Mucosa of stomach (tissue), 1 donor: ENCODE results near the gene NUB1.

ENCODE experiments used
- H3K27me3 ChIP-seq: one replicate; pipeline ENCODE4 v1.7.0; 2013; ENCODE audit warnings: mild to moderate bottlenecking, low read length; ENCODE audit not compliant: control insufficient read depth, insufficient read depth
- H3K36me3 ChIP-seq: one replicate; pipeline ENCODE4 v1.7.0; 2013; ENCODE audit warnings: low read length; ENCODE audit not compliant: control insufficient read depth, insufficient read depth
- H3K4me1 ChIP-seq: one replicate; pipeline ENCODE4 v1.7.0; 2013; ENCODE audit warnings: mild to moderate bottlenecking, low read length; ENCODE audit not compliant: control insufficient read depth, insufficient read depth
- H3K4me3 ChIP-seq: one replicate; pipeline ENCODE4 v1.7.0; 2013; ENCODE audit warnings: low read length
- H3K9ac ChIP-seq: one replicate; pipeline ENCODE4 v1.7.0; 2013; ENCODE audit warnings: mild to moderate bottlenecking, low read length, moderate library complexity
- H3K9me3 ChIP-seq: one replicate; pipeline ENCODE4 v1.7.0; 2013; ENCODE audit warnings: mild to moderate bottlenecking, low read length, moderate library complexity; ENCODE audit not compliant: control insufficient read depth
- donor health status: Pancreatic carcinoma.

NUB1 gene

GRCh38 chr7:151416941-151417315 lies 75.3 kb downstream of the NUB1 start:
- Histone ChIP-seq H3K9me3 (no peaks in the 10 kb centered on the region), H3K4me1 (no peaks in the 10 kb centered on the region), H3K4me3 (no peak overlapping the region), H3K36me3 (no peaks in the 10 kb centered on the region), H3K9ac (no peak overlapping the region), H3K27me3 (peaks cover 4% of the 10 kb centered on the region)

GRCh38 chr7:151420144-151420543 lies 78.5 kb downstream of the NUB1 start:
- H3K4me1 ChIP-seq = peaks cover 4% of the 10 kb centered on the region
- no peaks in the 10 kb centered on the region for H3K36me3 ChIP-seq
- H3K9ac ChIP-seq = no peak overlapping the region
- H3K27me3 ChIP-seq = no peaks in the 10 kb centered on the region
- no peak overlapping the region for H3K4me3 ChIP-seq
- H3K9me3 ChIP-seq = no peaks in the 10 kb centered on the region

GRCh38 chr7:151422212-151422611 lies 80.6 kb downstream of the NUB1 start:
- Histone ChIP-seq H3K27me3 (no peaks in the 10 kb centered on the region), H3K4me1 (peaks cover 10% of the 10 kb centered on the region), H3K9ac (no peak overlapping the region), H3K4me3 (no peak overlapping the region), H3K9me3 (no peaks in the 10 kb centered on the region), H3K36me3 (no peaks in the 10 kb centered on the region)

GRCh38 chr7:151423226-151423625 lies 81.6 kb downstream of the NUB1 start:
- H3K9me3 ChIP-seq = no peaks in the 10 kb centered on the region
- no peaks in the 10 kb centered on the region for H3K27me3 ChIP-seq
- peaks cover 10% of the 10 kb centered on the region for H3K4me1 ChIP-seq
- no peak overlapping the region for H3K9ac ChIP-seq
- H3K36me3 ChIP-seq = no peaks in the 10 kb centered on the region
- H3K4me3 ChIP-seq = no peak overlapping the region

GRCh38 chr7:151423936-151424335 lies 82.3 kb downstream of the NUB1 start:
- no peak overlapping the region for H3K4me3 ChIP-seq
- no peak overlapping the region for H3K9ac ChIP-seq
- peaks cover 11% of the 10 kb centered on the region for H3K4me1 ChIP-seq
- no peaks in the 10 kb centered on the region for H3K9me3 ChIP-seq
- H3K27me3 ChIP-seq = no peaks in the 10 kb centered on the region
- H3K36me3 ChIP-seq = no peaks in the 10 kb centered on the region

GRCh38 chr7:151424799-151425198 lies 83.2 kb downstream of the NUB1 start:
- peaks cover 20% of the 10 kb centered on the region for H3K4me1 ChIP-seq
- H3K27me3 ChIP-seq = no peaks in the 10 kb centered on the region
- no peaks in the 10 kb centered on the region for H3K36me3 ChIP-seq
- H3K9me3 ChIP-seq = no peaks in the 10 kb centered on the region
- H3K9ac ChIP-seq = no peak overlapping the region
- no peak overlapping the region for H3K4me3 ChIP-seq

GRCh38 chr7:151425670-151426440 lies 84.2 kb downstream of the NUB1 start:
- Histone ChIP-seq H3K9ac (no peak overlapping the region), H3K27me3 (no peaks in the 10 kb centered on the region), H3K36me3 (no peaks in the 10 kb centered on the region), H3K4me3 (no peak overlapping the region), H3K4me1 (peaks cover 25% of the 10 kb centered on the region), H3K9me3 (no peaks in the 10 kb centered on the region)

GRCh38 chr7:151426441-151426903 lies 84.9 kb downstream of the NUB1 start:
- H3K9me3 ChIP-seq = no peaks in the 10 kb centered on the region
- no peak overlapping the region for H3K9ac ChIP-seq
- H3K4me3 ChIP-seq = no peak overlapping the region
- no peaks in the 10 kb centered on the region for H3K27me3 ChIP-seq
- peaks cover 25% of the 10 kb centered on the region for H3K4me1 ChIP-seq
- H3K36me3 ChIP-seq = no peaks in the 10 kb centered on the region

GRCh38 chr7:151426904-151427704 lies 85.5 kb downstream of the NUB1 start:
- H3K9ac ChIP-seq = no peak overlapping the region

GRCh38 chr7:151427705-151428377 lies 86.2 kb downstream of the NUB1 start:
- no peaks in the 10 kb centered on the region for H3K27me3 ChIP-seq
- H3K9ac ChIP-seq = no peak overlapping the region
- no peaks in the 10 kb centered on the region for H3K36me3 ChIP-seq
- H3K9me3 ChIP-seq = no peaks in the 10 kb centered on the region
- H3K4me1 ChIP-seq = peaks cover 25% of the 10 kb centered on the region
- H3K4me3 ChIP-seq = no peak overlapping the region

More at GRCh38 chr7:151426904-151427704, 85.5 kb downstream of the NUB1 start:
- H3K4me1 ChIP-seq = peaks cover 25% of the 10 kb centered on the region
- no peaks in the 10 kb centered on the region for H3K36me3 ChIP-seq
- H3K27me3 ChIP-seq = no peaks in the 10 kb centered on the region
- H3K9me3 ChIP-seq = no peaks in the 10 kb centered on the region
- no peak overlapping the region for H3K4me3 ChIP-seq
